Activated naive CD8-positive, alpha-beta T cell treated with anti-CD3 and anti-CD28 coated beads, Interleukin-2, amount 50 U/mL, for 24 hours (primary cell): ENCODE results near the gene CD83.
A peak's percentile ranks its signal among the peaks of the same experiment; 100 is the strongest.
"Not testable (repeated sequence)": the region's sequence is repeated elsewhere in the genome, so short reads cannot be mapped to it uniquely, and the experiment has no call there.

Source experiments
- ATAC-seq: fragments of 150-1000 bp; cut with Tn5 transposase; one replicate; pipeline ENCODE4 v1.10.0; 2021
- DNase-seq: peaks from one replicate; pipeline ENCODE4 v3.0.0; 2021
- H3K27ac Mint-ChIP-seq: one replicate; pipeline ENCODE4 v1.8.0; 2021; ENCODE audit warnings: mild to moderate bottlenecking, mixed read lengths
- H3K27me3 Mint-ChIP-seq: one replicate; pipeline ENCODE4 v1.8.0; 2021; ENCODE audit warnings: mixed read lengths
- H3K36me3 Mint-ChIP-seq: one replicate; pipeline ENCODE4 v1.8.0; 2021; ENCODE audit warnings: low read depth, mixed read lengths
- H3K4me1 Mint-ChIP-seq: one replicate; pipeline ENCODE4 v1.8.0; 2021; ENCODE audit warnings: mixed read lengths
- H3K4me3 Mint-ChIP-seq: one replicate; pipeline ENCODE4 v1.8.0; 2021; ENCODE audit warnings: mild to moderate bottlenecking, moderate library complexity, mixed read lengths
- H3K9me3 Mint-ChIP-seq: one replicate; pipeline ENCODE4 v1.8.0; 2021; ENCODE audit warnings: mixed read lengths

CD83 gene, protein sequence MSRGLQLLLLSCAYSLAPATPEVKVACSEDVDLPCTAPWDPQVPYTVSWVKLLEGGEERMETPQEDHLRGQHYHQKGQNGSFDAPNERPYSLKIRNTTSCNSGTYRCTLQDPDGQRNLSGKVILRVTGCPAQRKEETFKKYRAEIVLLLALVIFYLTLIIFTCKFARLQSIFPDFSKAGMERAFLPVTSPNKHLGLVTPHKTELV

DNA sequence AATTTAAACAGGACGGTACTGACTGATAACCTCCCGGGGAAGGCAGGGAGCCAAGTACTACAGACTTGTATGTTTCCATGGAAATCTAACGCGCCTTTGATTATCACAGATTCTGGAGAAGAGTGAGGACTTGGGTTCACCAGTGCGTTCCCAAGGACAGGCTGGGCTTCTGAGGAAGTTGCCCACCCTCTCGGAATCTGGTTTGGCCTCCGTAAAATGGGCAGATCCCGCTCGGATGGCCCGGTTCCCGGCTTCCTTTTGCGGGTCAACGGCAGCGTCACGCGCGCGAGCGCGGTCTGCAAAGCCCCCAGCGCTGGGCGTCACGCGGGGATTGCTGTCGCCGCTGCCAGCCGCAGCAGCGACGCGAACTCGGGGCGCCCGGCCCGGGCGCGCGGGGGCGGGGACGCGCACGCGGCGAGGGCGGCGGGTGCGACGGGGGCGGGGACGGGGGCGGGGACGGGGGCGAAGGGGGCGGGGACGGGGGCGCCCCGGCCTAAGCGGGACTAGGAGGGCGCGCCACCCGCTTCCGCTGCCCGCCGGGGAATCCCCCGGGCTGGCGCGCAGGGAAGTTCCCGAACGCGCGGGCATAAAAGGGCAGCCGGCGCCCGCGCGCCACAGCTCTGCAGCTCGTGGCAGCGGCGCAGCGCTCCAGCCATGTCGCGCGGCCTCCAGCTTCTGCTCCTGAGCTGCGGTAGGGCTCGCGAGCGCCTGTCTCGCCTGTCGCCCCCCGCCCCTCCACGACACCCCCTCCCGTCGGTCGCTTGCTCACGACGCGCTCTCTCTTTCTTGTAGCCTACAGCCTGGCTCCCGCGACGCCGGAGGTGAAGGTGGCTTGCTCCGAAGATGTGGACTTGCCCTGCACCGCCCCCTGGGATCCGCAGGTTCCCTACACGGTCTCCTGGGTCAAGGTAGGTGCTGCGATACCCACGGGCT is at the start of gene CD83:
Gene CD83, plus strand, starts transcription at position 615 of the 933 bp plus-strand sequence. Its CDS starts 40 bp downstream, at position 655.
- peak; percentile 91 for ATAC-seq
- no peaks in the 10 kb centered on the region for H3K27me3 Mint-ChIP-seq
- peaks cover 43% of the 10 kb centered on the region for H3K36me3 Mint-ChIP-seq
- no peaks in the 10 kb centered on the region for H3K9me3 Mint-ChIP-seq
- peaks cover 50% of the 10 kb centered on the region for H3K4me1 Mint-ChIP-seq
- peak; percentile 84 for DNase-seq
- peak within 1 kb of the TSS; percentile 90 for H3K27ac Mint-ChIP-seq
- peak within 1 kb of the TSS; percentile 97 for H3K4me3 Mint-ChIP-seq

DNA sequence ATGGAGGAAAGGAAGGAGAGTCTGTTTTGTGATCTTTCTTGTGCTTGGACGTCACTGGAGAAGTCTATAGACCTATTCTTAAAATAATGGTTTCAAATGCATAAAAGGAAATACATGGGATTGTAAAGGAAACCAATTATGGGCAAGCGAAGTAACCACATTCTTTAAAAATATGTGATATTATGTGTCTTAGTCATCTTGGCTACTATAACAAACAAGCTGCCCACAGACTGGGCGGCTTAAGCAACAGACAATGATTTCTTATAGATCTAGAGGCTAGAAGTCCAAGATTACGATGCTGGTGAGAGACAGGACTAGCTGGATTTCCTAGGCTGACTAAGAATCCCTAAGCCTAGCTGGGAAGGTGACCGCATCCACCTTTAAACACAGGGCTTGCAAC is 49.4 kb upstream of the CD83 start:
- H3K36me3 Mint-ChIP-seq, result no peaks in the 10 kb centered on the region
- H3K9me3 Mint-ChIP-seq, result no peaks in the 10 kb centered on the region
- H3K27me3 Mint-ChIP-seq, result no peaks in the 10 kb centered on the region
- no peak overlapping the region for H3K4me3 Mint-ChIP-seq
- H3K4me1 Mint-ChIP-seq, result peaks cover 32% of the 10 kb centered on the region
- H3K27ac Mint-ChIP-seq, result no peak overlapping the region
- DNase-seq, result no peak
- no peak for ATAC-seq

DNA sequence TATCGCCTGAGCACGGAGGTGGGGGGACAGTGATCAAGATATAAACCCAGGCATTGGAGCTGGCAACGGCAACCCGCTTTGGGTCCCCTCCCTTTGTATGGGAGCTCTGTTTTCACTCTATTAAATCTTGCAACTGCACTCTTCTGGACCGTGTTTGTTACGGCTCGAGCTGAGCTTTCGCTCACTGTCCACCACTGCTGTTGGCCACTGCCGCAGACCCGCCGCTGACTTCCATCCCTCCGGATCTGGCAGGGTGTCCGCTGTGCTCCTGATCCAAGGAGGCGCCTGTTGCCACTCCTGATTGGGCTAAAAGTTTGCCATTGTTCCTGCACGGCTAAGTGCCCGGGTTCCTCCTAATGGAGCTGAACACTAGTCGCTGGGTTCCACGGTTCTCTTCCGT is 48.9 kb upstream of the CD83 start:
- Mint-ChIP-seq H3K9me3 (no peaks in the 10 kb centered on the region), H3K27ac (no peak overlapping the region), H3K4me1 (peaks cover 34% of the 10 kb centered on the region), H3K36me3 (no peaks in the 10 kb centered on the region), H3K4me3 (no peak overlapping the region), H3K27me3 (no peaks in the 10 kb centered on the region)
- DNase-seq (no peak), ATAC-seq (no peak)

DNA sequence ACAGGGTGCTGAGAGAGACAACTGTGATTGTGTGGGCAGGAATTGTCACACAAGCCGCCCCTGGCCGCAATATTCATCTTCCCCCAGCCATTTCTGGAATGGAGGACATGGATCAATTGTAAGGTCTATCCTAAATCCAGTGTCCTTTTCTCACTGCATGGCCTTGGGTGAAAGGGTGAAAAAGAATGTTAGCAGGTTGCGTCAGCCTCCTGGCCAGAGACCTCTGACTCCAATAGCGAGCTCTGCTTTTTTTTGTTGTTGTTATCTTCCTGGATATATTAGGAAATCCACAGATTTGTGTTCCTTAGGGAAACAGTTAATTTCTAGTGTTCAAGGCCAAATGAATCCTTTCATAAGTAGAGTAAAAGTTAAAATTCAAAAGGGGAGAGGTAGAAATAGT is 47.1 kb upstream of the CD83 start:
- no peaks in the 10 kb centered on the region for H3K9me3 Mint-ChIP-seq
- peaks cover 53% of the 10 kb centered on the region for H3K4me1 Mint-ChIP-seq
- H3K36me3 Mint-ChIP-seq, result no peaks in the 10 kb centered on the region
- DNase-seq (no peak), ATAC-seq (no peak)
- H3K4me3 Mint-ChIP-seq, result no peak overlapping the region
- no peaks in the 10 kb centered on the region for H3K27me3 Mint-ChIP-seq
- H3K27ac Mint-ChIP-seq, result no peak overlapping the region

DNA sequence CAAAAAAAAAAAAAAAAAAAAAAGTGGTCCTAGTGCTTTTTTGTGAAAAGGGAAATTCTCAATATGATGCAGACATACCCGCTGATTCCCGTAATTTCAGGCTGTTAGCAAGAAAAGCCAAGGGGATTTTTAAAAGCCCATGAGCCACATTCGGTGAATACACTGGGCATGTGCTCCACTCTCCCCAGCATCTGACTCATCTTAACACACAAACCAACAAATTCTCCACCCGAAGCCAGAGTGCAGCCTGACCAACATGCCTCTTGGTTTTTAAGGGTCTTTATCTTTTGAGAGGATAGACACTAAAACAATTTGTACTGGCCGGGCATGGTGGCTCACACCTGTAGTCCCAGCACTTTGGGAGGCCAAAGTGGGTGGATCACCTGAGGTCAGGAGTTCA is 45.5 kb upstream of the CD83 start:
- Mint-ChIP-seq H3K9me3 (no peaks in the 10 kb centered on the region), H3K27me3 (no peaks in the 10 kb centered on the region), H3K4me3 (no peak overlapping the region), H3K4me1 (peaks cover 57% of the 10 kb centered on the region), H3K36me3 (no peaks in the 10 kb centered on the region), H3K27ac (peak overlapping the region; percentile 77)
- DNase-seq, result peak; percentile 25
- ATAC-seq, result peak; percentile 75

DNA sequence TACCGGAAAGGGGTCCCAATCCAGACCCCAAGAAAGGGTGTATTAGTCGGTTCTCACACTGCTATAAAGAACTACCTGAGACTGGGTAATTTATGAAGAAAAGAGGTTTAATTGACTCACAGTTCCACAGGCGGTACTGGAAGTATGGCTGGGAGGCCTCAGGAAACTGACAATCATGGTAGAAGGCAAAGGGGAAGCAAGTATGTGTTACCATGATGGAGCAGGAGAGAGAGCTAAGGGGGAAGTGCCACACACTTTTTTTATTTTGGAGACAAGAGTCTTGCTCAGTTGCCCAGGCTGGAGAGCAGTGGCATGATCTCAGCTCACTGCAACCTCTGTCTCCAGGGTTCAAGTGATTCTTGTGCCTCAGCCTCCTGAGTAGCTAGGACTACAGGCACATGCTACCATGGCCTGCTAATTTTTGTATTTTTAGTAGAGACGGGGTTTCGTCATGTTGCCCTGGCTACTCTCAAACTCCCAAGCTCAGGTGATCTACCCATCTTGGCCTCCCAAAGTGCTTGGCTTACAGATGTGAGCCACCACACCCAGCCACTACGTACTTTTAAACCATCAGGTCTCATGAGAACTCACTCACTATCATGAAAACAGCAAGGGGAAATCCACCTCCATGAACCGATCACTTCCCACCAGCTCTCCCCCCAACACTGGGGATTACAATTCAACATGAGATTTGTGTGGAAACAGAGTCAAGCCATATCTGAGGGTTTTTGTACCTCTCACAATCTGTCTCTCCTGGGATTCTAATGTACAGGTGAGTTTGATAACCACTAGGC is 43.8 kb upstream of the CD83 start:
- H3K36me3 Mint-ChIP-seq, H3K9me3 Mint-ChIP-seq, H3K27me3 Mint-ChIP-seq, ATAC-seq, DNase-seq: not testable (repeated sequence)
- Mint-ChIP-seq H3K27ac (peak overlapping the region; percentile 86), H3K4me1 (peaks cover 55% of the 10 kb centered on the region), H3K4me3 (peak overlapping the region; percentile 77)

DNA sequence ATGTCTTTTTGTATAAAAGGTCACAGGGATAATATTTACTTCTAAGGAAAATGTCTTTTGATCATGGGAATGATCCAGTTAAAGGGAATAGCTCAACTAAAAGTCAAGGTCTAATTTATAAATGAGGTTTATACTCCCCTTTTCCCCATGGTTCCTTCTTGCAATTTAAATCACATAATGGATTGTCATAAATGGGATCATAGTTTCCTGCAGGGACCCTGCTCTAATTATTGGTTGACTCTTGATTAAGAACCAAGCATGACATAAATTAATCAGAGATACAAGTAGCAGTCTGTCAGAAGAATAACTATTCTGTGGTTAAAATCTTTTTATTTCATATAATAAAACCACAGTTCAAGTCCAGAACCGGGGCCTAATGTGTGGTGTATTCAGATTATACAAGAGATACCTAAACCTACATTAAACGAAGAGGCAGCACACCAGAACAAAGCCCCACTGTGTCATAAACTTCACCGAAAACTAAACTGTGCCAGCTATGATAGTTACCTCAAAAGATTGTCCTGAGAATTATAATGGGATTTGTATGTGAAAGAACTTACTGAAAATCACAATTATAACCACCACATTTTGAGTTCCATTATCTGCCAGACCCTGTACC is 43.0 kb upstream of the CD83 start:
- peak overlapping the region; percentile 77 for H3K4me3 Mint-ChIP-seq
- no peaks in the 10 kb centered on the region for H3K27me3 Mint-ChIP-seq
- ATAC-seq (peak; percentile 3), DNase-seq (no peak)
- H3K36me3 Mint-ChIP-seq, result no peaks in the 10 kb centered on the region
- H3K27ac Mint-ChIP-seq, result peak overlapping the region; percentile 86
- no peaks in the 10 kb centered on the region for H3K9me3 Mint-ChIP-seq
- H3K4me1 Mint-ChIP-seq, result peaks cover 63% of the 10 kb centered on the region

DNA sequence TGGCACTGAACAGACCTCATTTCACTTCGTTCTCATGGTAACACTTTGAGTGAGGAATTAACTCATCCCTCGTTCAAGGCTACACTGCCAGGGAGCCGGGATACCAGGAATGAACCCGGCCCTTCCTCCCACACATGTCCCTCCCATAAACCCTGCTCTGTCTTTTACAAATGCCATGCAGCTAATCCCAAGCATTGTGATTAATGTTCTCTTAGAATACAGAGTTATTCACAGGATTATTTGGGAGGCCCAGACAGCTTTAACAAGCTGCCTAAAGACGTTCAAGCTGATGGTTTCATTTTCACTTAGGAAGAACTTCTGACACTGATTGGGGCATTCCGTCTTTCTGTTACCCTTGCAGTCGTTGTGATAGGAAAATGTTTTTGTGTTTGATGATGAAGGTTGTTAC is 42.5 kb upstream of the CD83 start:
- DNase-seq (no peak), ATAC-seq (peak; percentile 70)
- no peaks in the 10 kb centered on the region for H3K36me3 Mint-ChIP-seq
- peak overlapping the region; percentile 86 for H3K27ac Mint-ChIP-seq
- no peaks in the 10 kb centered on the region for H3K9me3 Mint-ChIP-seq
- H3K27me3 Mint-ChIP-seq, result no peaks in the 10 kb centered on the region
- H3K4me1 Mint-ChIP-seq, result peaks cover 67% of the 10 kb centered on the region
- peak overlapping the region; percentile 77 for H3K4me3 Mint-ChIP-seq

DNA sequence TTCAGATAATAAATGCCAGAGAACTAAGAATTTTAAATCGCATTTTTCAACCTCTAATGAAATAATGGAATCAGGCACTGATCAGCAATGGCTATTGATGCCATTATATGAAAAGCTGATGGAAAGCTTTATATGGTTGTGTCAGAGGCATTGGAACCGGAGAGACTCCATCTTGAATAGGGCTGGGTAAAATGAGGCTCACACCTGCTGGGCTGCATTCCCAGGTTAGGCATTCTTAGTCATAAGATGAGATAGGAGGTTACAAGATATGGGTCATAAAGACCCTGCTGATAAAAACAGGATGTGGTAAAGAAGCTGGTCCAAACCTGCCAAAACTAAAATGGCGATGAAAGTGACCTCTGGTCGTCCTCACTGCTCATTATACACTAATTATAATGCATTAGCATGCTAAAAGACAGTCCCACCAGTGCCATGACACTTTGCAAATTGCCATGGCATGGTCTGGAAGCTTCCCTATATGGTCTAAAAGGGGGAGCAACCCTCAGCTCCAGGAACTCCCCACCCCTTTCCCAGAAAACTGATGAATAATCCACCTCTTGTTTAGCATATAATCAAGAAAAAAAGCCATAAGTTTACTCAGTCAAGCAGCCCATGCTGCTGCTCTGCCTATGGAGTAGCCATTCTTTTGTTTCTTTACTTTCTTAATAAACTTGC is 40.2 kb upstream of the CD83 start:
- Mint-ChIP-seq H3K4me3 (no peak overlapping the region), H3K36me3 (no peaks in the 10 kb centered on the region), H3K27me3 (peaks cover 3% of the 10 kb centered on the region), H3K27ac (peak overlapping the region; percentile 28), H3K4me1 (peaks cover 58% of the 10 kb centered on the region), H3K9me3 (no peaks in the 10 kb centered on the region)
- ATAC-seq (no peak), DNase-seq (no peak)

DNA sequence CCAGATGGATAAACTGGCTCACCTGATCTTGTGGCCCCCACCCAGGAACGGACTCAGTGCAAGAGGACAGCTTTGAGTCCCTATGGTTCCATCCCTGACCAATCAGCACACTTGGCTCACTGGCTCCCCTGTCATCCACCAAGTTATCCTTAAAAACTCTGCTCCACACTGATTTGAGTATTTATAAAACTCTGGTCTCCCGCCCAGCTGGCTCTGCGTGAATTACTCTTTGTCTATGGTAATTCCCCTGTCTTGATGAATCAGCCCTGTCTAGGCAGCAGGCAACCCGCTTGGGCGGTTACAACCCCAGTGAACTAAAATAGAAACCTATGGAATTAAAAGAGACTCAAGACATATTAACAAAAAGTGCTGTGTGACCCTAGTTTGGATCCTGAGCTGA is 38.1 kb upstream of the CD83 start:
- Mint-ChIP-seq H3K4me3 (no peak overlapping the region), H3K27me3 (peaks cover 3% of the 10 kb centered on the region), H3K9me3 (no peaks in the 10 kb centered on the region), H3K4me1 (peaks cover 46% of the 10 kb centered on the region), H3K27ac (no peak overlapping the region), H3K36me3 (no peaks in the 10 kb centered on the region)
- peak; percentile 71 for ATAC-seq
- DNase-seq, result peak; percentile 33

DNA sequence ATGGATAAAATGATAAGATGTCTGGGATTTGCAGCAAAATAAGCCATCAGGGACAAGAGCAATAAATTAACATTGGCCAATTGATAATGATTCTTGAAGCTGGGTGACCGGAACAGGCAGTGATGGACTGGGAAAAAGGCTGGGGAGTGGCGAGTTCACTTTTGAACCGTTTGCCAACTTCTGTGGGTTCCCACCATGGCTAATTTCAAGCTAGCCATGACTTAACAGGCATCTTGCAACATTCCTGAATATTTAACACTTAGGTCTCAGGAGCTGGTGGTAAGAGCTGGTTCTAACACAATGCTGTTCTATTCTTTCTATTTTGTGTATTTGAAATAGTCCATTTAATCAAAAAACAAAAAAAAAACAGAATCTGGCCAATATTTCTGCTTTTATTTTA is 37.6 kb upstream of the CD83 start:
- Mint-ChIP-seq H3K4me3 (no peak overlapping the region), H3K27ac (no peak overlapping the region), H3K36me3 (no peaks in the 10 kb centered on the region), H3K27me3 (peaks cover 3% of the 10 kb centered on the region), H3K4me1 (peaks cover 40% of the 10 kb centered on the region), H3K9me3 (no peaks in the 10 kb centered on the region)
- ATAC-seq, result no peak
- DNase-seq, result no peak

DNA sequence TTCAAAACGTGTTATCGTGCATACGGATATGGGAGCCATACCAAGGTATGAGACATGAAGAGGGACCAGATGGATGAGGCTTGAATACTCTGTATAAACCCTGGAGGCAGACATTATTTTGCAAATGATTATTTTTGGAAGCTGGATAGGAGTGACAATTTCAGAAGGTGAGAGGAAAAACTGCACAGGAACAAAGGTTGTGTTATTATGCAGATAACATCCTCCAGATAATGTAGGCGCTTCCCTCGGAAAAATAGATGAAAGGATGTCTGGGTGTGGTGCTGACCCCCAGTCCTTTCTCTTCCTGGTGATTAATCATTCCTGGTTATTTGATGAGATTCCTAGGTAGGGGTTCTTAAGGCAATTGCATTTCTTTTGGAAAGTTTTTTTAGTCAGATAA is 36.4 kb upstream of the CD83 start:
- no peak for ATAC-seq
- Mint-ChIP-seq H3K9me3 (no peaks in the 10 kb centered on the region), H3K4me1 (peaks cover 37% of the 10 kb centered on the region), H3K36me3 (no peaks in the 10 kb centered on the region), H3K4me3 (no peak overlapping the region), H3K27ac (no peak overlapping the region), H3K27me3 (peaks cover 3% of the 10 kb centered on the region)
- no peak for DNase-seq

DNA sequence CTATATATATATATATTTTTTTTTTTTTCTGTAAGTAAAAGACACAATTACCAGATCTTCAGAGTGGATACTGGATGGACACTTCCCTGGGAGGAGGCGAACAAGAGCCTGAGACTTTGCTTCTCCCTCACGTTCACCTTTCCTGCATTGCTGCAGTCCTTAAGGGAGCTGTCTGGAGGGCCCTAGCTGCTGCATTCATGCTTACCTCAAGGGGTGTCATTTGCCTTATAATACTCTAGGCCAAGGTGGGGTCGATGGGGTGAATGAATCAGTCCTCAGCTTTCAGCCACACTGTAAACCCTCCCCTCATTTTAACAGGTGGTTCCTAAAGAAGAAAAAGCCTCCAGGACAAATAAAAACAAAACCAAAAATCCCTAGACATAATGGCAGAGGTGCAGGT is 34.8 kb upstream of the CD83 start:
- ATAC-seq (no peak), DNase-seq (no peak)
- peaks cover 32% of the 10 kb centered on the region for H3K4me1 Mint-ChIP-seq
- H3K27ac Mint-ChIP-seq, result no peak overlapping the region
- H3K27me3 Mint-ChIP-seq, result peaks cover 3% of the 10 kb centered on the region
- H3K4me3 Mint-ChIP-seq, result no peak overlapping the region
- H3K36me3 Mint-ChIP-seq, result no peaks in the 10 kb centered on the region
- no peaks in the 10 kb centered on the region for H3K9me3 Mint-ChIP-seq

DNA sequence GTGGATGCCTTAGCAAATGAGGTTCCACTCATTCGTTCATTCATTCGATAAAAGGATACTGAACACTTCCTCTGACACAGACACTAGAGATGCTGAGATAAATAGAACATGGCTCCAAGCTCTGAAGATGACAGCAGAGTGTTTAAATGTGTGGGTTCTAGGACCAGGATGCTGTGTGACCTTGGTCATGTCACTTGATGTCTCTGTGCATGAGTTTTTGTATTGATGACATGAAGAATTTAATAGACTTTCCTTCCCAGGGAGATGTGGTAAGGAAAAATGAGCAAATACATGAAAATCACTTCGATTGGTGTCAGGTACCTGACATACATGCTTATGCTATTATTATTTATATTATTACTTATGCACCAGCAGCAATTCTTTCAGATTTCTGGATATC is 34.3 kb upstream of the CD83 start:
- no peaks in the 10 kb centered on the region for H3K9me3 Mint-ChIP-seq
- no peak for ATAC-seq
- no peaks in the 10 kb centered on the region for H3K36me3 Mint-ChIP-seq
- H3K4me3 Mint-ChIP-seq, result no peak overlapping the region
- H3K27me3 Mint-ChIP-seq, result peaks cover 3% of the 10 kb centered on the region
- no peak overlapping the region for H3K27ac Mint-ChIP-seq
- no peak for DNase-seq
- peaks cover 31% of the 10 kb centered on the region for H3K4me1 Mint-ChIP-seq
